ENCODE results near the gene TNS2.
A peak's percentile ranks its signal among the peaks of the same experiment; 100 is the strongest.

Gene TNS2

GRCh38 chr12:53044896-53045695, 4.8 kb upstream of the TNS2 start:
- peak; percentile 15 for DNase-seq (ENCODE audit: low spot score)

DNA sequence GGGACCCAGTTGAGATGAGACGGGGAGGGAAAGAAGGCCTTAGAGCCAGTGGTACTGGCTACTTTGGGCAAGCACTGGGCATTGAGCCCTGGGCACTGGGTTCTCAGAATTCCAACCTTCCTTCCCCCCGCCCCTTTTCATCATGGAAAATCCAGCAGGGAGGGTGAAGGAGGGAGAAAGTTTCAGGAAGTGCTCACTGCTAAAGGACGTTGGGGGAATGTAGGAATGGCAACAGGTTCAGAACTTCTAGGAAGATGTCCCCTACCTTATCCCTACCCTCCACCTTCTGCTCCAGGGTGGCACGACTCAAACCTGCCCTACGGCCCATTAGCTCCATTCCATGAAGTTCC, 4.2 kb upstream of the TNS2 start:
- DNase-seq (ENCODE audit: low spot score) = no peak

GRCh38 chr12:53046655-53047220, 3.1 kb upstream of the TNS2 start:
- no peak for DNase-seq (ENCODE audit: low spot score)

DNA sequence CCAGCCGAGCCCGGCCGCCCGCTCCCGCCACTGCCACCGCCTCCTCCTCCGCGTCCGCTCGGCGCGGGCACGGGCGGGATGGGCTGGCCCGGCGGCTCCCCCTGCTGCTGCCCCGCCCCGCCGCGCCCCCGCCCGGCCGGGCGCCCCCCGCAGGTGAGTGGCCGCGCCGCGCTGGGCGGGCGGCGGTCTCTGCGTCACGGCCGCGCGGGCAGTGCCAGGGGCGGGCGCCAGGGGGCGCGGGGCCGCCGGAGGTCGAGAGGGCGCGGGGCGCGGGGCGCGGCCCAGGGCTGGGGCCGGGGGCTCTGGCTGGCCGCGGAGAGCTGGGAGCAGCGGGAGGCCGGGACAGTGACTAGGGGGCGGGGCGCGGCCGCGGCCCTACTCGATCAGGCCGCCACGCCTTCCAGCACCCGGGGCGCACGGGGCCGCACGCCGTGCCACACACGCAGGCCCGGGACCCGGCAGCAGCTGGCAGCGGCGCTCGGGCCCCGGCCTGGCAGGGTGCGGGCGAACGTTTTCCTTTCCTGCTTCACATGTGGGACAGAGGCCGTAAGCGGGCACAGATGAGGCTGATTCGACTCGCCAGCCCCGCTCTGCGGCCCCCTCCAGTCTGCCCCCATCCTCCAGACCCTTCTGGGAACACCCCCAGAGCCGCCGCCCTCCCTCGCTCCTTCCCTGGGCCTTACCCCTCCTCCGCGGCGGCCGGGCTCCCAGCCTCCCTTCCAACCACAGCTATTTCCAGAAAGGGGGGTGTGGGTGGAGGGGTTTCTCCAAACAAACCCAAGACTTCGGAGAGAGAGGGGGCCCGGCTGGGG, 2.4 kb upstream of the TNS2 start:
- DNase-seq (ENCODE audit: low spot score) = peak; percentile 95

DNA sequence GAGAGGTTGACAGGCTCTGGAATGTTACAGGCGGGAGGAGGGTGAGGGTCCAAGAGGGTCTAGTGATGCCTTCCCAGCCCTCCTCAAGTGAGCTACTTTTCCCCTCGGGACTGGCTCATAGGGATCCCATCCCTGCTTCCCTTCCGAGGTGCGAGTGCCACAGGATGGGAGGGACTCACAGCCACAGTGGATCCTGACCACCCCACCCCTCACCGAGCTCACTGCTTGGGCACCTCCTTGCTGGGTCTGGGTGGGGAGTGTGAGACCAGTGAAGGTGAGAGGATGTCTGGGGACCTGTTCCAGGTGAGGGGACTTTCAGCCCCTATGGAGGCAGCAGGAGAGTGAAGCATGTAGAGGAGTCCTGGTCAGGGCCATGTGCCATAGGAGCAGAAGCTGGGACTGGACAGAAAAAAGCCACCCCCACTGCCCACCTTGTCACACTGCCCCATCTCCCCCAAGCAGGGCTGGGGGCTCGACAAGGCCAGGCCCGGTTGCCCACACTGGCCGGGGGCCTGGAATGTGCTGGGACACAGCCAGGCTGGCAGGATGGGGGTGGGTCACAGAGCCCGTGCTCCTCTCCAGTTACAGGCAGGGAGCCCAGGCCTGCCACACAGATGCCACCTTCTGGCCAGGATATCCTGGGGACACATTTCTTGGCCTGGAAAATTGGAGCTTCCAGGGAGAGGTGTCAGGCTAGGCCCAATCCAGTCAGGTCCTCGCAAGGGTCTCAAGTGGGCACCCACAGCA, 1.7 kb upstream of the TNS2 start:
- peak; percentile 61 for DNase-seq (ENCODE audit: low spot score)

GRCh38 chr12:53048780-53049401, 974 bp upstream of the TNS2 start:
- peak; percentile 14 for DNase-seq (ENCODE audit: low spot score)

DNA sequence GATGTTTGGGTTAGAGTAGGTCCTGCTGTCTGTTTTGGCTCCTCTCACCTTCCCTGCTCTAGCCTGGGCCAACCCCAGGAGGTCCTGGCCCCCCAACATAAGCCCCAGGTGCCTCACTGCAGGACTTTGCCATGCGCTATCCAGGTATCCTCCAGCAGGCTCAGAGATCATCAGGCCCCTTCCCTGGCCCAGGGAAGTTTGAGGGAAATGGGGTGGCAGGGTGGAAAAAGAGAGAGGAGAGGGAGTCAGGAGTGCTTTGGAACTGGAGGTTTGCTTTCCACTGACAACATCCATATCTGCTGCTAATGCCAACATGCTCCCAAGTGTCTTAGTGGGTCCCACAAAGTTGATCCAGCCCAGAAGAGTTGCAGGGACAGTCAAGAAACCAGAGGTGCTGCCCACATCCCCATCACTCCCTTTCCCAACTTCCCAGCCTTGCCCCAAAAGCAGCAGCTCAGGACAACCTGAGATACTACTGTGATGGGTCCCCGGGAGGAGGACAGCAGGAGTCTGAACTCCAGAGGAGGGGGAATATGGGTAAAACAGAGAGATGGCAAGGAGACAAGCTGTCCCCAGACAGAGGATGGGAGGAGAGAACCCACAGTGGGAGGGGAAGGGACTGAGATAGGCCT, 677 bp downstream of the TNS2 start:
- DNase-seq (ENCODE audit: low spot score) = peak; percentile 4

DNA sequence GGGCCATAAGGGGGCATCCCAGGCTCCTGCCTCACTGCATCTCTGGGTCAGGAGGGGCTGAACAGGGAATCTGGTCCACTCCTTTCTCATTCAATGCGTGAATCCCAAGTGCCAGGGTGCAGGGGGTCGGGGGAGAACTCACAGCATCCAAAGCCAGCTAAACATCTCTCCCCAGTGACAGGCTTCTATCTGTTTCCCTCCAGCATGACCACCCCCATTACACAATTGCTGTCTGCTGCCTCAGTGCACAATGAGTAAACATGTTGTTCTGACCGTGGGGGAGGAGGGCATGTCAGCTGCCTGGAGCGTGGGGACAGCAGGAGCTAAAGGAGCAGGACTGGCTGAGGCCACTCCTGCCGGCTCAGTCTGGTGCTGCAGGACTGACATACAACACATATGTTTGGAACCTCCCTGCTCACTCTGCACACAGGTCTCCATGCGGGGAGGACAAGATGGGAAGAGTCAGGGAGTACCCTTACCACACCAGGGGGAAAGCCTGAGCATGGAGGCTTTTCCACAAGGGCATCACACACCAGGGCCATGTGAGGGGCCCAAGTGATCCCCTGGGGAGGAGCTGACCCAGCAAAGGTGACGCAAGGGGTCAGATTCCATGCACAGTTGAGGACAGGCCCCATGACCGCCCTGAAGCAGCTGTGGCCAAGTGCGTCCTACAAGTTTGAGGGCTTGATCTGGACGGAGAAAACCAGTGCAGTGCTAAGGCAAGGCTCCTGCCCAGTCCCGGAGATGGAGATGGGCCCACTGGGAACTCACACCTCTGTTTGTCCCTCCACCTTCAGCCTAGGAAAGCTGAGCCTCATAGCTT, 1.4 kb downstream of the TNS2 start:
- DNase-seq (ENCODE audit: low spot score) = peak; percentile 4

GRCh38 chr12:53051881-53052412, 2.1 kb downstream of the TNS2 start:
- DNase-seq (ENCODE audit: low spot score) = no peak

- DNase-seq (ENCODE audit: low spot score) = peak; percentile 13
Measured at GRCh38 chr12:53052419-53053217, 2.8 kb downstream of the TNS2 start.

DNA sequence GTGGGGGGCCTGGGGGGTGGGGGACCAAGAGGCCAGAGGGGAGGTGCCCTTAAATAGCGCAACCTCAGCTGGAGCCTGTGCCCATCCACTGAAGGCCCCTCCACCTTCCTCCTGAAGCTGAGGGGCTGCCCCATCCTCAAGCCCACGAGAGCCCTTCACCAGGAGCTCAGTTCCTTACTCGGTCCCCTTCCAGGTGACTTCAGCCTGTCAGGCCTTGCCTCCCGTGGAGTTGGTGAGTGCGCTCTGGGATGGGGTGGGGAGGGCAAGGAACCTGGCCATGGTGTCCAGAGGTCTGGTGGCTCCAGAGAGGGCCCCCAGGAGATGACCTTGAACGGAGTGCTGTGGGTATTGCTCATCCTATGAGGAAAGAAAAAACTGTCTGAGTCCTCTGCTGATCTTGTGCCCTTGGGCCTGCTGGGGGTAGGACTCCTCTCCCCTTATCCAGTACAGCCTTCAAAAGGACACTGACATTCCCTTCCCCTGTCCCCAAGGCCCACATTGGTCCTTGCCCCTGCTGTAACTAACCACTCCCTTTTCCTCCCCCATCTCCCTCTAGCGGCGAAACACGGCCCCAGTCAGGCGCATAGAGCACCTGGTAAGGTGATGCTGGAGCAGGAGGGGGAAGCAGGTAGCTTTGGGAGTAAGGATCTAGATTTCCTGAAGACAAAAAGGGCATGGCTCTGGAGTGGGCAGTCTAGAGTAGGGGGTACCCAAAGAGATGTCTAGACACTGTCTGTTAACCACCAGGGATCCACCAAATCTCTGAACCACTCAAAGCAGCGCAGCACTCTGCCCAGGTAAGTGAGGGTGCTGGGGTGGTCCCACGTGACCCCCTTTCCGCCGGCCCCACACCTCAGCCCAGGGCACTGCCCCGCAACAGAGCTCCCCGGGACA, 3.6 kb downstream of the TNS2 start:
- no peak for DNase-seq (ENCODE audit: low spot score)

GRCh38 chr12:53054112-53054878, 4.4 kb downstream of the TNS2 start:
- DNase-seq (ENCODE audit: low spot score) = peak; percentile 97

DNA sequence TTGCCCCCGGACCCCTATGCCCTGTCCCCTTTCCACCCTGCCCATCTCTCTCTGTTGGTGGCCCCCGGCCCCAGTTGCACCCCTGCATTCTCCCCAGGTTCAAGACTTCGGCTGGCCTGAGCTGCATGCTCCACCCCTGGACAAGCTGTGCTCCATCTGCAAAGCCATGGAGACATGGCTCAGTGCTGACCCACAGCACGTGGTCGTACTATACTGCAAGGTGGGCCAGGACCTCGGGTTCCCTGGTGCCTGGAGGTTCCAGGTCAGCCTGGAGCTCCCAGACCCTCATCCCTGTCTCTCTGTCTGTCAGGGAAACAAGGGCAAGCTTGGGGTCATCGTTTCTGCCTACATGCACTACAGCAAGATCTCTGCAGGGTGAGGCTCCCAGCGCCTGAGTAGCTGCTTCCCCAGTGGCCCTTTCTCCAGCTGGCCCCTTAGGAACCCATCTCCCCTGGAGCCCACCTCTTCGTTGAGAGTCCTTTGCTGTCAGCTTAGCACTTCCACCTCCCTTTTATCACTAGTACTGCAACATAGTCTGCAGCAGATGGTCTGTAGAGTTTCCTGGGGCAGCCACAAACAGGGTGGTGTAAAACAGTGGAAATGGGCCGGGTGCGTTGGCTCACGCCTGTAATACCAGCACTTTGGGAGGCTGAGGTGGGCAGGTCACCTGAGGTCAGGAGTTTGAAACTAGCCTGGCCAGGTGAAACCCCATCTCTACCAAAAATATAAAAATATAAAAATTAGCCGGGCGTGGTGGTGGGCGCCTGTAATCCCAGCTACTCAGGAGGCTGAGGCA, 5.8 kb downstream of the TNS2 start:
- no peak for DNase-seq (ENCODE audit: low spot score)

DNA sequence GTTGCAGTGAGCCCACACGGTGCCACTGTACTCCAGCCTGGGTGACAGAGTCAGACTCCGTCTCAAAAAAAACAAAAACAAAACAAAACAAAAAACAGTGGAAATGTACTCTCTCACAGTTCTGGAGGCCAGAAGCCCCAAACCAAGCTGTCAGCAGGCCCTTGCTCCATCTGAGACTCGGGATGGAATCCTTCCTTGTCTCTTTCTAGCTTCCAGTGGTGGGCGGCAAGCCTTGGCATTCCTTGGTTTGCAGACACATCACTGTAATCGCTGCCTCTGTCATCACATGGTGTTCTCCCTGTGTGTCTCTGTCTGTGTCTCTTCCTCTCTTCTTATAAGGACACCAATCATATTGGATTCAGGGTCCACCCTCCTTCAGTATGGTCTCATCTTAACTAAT, 6.4 kb downstream of the TNS2 start:
- DNase-seq (ENCODE audit: low spot score) = no peak

DNA sequence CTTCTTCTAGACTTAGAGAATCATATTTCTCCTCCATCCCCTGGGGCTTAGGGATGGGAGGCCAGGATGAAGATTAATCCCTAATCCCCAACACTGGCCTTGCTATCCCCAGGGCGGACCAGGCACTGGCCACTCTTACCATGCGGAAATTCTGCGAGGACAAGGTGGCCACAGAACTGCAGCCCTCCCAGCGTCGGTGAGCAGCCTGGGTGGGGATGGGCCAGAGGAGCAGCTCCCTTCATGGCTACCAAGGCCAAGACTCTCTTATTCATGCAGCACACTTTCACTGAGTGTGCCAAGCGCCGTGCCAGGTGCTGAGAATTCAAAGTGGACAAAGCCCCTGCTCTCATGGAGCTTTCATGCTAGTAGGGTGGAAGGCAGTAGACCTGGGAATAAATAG, 7.0 kb downstream of the TNS2 start:
- DNase-seq (ENCODE audit: low spot score) = no peak

DNA sequence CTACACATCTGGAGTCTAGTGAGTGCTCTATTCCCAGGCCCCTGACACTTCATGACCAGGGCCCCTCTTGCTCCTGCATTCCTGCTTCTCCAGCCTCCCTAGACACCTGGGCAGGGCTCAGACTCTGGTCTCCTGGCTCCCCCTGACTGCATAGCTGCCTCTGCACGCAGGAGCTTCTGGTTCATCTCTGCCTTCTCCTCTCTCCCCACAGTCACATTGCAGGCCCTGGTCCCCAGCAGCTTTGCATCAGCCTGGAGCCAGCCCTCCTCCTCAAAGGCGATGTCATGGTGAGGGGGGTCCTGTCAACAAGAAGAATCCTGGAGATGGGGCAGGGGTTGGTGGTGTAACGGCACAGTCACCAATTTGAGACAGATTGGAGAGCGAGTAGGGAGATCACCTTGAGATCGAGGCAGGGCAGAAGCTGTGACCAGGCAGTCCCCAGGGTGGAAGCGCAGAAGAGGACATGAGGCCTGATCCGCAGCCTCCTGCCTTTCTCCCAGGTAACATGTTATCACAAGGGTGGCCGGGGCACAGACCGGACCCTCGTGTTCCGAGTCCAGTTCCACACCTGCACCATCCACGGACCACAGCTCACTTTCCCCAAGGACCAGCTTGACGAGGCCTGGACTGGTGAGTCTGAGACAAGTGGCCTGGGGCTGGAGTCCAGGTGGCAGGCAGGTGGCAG, 8.1 kb downstream of the TNS2 start:
- no peak for DNase-seq (ENCODE audit: low spot score)

Measured in D341Med (cell line).